Measurements from ENCODE around the gene ZNF227.
"Not testable (repeated sequence)": the region's sequence is repeated elsewhere in the genome, so short reads cannot be mapped to it uniquely, and the experiment has no call there.

The ZNF227 gene

DNA sequence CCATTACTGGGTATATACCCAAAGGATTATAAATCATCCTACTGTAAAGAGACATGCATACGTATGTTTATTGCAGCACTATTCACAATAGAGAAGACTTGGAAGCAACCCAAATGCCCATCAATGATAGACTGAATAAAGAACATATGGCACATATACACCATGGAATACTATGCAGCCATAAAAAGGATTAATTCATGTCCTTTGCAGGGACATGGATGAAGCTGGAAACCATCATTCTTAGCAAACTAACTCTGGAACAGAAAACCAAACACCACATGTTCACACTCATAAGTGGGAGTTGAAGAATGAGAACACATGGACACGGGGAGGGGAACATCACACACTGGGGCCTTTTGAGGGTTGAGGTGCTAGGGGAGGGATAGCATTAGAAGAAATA is 41.1 kb downstream of the ZNF227 start:
- DNase-seq: not testable (repeated sequence)

DNA sequence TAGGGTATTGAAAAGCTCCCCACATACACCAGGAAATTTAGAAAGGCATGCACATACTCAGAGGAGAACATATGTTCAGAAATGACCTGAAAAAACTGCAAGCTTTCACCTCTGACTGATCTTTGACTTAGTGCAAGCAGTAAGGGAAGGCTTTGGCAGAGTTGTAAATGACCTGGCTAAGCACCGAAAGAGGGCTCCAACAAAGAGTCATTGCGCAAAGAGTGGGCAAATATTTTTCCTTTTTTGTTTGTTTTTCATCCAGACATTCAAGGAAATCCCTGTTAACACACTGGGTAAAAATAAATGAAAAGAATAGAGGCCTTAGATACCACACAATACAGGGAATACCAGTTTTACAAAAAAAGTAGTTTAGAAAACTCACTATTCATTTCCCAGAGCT is 42.2 kb downstream of the ZNF227 start:
- no peak for DNase-seq

DNA sequence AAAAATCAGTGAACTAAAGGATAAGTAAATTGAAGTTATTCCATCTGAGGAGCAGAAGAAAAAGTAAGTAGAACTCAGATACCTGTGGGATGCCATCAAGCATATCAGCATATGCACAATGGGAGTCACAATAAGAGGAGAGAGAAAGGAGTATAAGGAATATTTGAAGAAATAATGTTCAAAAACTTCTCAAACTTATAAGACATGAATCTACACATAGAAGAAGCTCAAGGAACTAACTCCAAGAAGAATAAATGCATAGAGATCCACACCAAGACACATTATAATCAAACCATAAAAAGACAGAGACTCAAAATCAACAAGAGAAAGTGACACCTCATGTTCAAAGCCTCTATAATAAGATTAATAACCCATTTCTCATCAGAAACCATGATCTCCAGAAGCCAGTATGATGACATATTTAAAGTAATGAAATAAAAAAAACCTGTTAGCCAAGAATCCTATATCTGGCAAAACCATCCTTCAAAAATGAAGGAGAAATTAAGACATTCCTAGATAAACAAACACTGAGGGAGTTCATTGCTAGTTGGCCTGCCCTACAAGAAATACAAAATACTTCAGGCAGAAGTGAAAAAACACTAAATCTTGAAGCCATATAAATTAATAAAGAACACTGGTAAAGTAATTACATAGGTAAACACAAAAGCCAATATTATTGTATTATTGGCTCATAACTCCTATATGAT is 43.5 kb downstream of the ZNF227 start:
- no peak for DNase-seq

DNA sequence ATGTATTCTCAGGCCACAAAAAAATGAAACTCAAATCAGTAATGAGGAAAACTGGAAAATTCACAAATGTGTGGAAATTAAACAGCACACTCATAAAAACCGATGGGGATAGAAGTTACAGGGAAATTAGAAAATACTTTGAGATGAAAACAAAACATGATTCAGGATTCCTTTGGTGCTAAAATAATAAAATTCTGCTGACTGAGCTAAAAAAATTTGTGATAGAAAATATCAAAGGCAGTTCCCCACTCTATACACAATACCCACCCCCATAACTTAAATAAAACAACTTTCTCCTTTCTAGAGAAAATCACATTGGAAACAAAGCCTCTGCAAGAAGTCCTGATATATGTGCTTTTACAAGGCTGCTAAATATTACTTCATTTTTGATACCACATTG is 45.8 kb downstream of the ZNF227 start:
- DNase-seq: no peak

DNA sequence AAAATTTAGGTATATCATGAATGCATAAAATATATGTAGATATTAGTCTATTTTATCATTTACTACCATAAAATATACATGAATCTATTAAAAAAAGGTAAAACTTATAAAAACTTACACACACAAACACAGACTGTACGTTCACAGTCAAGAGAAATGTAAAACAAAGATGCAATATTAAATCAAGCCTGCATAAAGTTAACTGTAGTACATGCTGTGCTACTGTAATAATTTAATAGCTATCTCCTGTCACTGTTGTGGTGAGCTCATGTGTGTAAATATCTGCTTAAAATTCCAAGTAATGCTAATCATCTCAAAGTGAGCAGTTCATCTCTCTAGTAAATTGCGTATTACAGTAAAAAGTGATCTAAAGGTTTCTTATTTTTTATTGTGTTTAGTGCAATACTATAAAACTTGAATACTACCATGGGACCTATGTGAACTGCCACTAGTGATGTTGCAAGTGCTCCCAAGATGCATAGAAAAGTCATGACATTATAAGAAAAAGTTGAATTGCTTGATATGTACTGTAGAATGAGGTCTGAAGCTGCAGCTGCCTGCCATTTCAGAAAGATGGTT is 46.6 kb downstream of the ZNF227 start:
- no peak for DNase-seq

DNA sequence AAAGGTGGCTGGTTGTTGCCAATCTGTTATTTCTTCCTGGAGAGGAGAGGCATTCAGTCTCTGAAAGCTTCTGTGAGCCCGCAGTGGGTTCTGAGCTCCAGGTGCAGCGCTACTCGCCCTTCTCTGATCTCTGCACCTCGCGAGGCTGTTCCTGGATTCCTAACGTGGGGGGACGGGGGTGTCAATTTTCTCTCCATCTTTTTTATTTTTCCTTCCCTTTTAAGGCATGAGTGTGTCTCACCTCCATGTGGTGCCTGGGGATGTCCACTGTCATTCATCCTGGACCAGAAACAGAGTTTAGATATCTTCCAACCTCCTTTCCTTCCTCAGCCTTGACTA is 48.0 kb downstream of the ZNF227 start:
- no peak for DNase-seq

DNA sequence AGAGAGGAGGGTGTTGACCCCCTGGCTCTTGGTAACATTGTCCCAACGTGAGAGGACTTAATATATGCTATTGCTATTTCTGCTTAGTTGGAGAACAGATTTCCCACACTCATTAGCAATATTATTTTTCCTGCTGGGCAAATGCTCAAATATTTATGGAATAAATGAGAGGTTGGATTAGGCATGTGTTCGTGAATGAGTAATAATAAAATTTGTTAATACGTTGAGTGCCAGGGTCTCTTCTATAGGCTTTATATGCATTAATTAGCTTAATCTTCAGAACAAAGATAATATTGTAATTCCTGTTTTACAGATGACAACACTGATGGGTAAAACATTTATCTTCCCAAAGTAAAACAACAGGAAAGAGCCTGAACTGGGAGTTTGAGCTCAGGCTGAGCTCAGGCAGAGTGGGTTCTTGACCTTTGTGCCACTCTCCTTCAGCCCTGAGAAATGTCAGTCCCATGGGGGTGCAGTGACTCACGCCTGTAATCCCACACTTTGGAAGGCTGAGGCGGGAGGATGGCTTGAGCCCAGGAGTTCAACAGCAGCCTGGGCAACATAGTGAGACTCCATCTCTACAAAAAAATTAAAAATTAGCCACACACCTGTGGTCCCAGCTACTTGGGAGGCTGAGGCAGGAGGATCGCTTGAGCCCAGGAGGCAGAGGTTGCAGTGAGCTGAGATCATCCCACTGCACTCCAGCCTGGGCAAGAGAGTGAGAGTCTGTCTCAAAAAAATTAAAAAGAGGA is 48.5 kb downstream of the ZNF227 start:
- DNase-seq: no peak

DNA sequence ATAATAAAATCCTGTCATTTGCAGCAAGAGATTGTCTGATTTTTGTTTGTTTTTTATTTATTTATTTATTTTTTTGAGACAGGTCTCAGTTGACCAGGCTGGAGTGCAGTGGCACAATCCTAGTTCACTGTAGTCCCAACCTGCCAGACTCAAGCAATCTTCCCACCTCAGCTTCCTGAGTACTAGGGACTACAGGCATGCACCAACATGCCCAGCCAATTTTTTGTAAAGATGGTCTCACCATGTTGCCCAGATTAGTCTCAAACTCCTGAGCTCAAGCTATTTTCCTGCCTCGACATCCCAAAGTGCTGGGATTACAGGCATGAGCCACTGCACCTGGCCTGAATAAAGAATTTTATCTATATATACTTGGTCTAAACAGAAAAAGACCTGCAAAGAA is 65.0 kb downstream of the ZNF227 start:
- DNase-seq: no peak

DNA sequence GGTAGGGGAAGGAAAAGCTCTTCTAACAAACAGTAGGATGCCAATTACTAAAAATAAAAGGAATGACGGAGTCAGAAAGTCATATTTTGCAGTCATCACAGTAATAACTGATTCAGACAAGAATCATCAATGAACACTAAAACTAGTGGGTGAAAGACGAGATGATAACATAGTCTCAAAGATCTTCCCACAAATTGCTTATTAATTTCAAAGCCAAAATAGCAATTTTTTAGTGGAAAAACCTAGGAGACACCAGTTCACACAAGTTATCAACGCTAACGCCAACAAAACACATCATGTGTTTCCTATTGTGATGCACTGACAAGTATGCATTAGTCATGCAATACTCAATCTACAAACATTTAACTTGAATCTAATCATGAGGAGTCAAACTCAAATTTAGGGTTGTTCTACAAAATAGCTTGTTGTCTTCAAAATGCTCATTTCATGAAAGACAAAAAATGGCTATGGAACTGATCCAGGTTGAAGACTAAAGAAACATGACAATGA is 65.9 kb downstream of the ZNF227 start:
- DNase-seq: no peak

DNA sequence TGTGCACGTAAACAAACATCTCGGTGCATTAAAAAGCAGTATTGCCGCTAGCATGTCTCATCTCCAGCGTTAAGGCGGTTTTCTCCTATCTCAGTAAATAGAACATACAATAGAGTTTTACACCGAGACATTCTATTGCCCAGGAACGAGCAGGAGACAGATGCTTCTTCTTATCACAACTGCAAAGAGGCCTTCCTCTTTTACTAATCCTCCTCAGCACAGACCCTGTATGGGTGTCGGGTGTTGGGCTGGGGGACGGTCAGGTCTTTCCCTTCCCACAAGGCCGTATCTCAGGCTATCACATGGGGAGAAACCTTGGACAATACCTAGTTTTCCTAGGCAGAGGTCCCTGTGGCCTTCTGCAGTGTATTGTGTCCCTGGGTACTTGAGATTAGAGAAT is 68.6 kb downstream of the ZNF227 start:
- no peak for DNase-seq

DNA sequence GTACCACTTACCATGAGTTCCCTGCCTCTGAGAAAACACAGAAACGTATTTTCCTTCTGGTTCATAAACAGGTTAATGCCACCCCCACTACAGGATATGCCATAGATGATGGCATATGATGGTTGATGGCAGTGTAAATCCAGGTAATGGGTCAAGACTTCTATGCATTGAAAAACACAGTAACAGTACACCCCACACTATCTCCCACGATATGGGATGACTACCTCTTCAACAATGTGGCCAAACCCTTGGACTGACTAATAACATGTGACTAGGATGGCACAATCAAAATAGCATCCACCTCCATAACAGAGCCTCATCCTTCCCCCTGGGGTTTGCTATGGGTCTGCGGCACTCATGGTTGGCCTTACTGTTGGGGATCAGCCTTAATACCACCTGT is 70.5 kb downstream of the ZNF227 start:
- no peak for DNase-seq

DNA sequence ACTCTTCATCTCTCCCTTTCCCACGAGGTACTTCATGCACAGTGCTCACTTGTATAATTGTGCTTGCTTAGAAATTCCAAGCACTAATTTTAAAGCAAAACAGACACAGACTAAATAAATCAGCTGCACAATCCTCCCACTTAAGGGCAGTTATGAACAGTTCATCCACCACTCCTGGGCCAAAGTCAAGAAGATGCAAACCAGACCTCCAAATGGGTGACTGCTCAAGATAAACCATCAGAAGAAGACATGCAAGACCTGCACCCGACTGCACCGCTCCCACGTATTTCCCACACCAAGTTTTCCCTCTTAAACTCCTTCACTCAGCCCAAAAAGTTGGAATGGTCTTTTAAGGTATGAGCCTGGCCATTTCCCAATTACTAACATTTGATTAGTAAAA is 72.6 kb downstream of the ZNF227 start:
- DNase-seq: no peak
